ENCODE results near the gene ORAI2. TPM values are rescaled to one million over a fixed set of nuclear protein-coding genes. Genes with fewer than 3 reads are reported as not detected.
A peak's percentile ranks its signal among the peaks of the same experiment; 100 is the strongest.

The ORAI2 gene
- total RNA-seq, 1 donor from 2014 or later, result 20.0 TPM

DNA sequence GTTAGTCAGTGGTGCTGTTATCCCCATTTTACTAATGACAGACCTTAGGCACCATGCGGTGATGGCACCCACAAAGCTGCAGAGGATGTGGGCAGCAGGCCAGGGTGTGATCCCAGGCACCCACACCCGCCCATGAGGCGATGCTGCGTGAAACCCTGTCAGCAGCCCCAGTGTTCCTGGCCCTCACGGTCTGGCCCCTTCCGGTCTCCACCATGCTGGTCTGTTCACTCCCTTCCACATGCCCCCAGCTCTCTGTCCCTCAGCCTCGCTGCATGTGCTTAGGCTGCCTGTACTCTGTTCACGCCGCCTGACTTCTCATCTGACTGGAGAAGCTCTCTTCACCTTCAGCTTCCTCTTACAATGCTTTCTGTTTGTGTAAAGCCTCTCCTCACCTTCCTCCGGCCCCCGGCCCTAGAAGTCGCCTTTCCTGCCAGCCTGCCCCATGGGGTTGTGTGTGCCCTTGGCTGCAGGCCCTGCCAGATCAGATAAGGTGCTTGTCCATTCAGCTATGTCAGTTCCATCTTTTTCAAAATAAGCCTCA is 17.6 kb upstream of the ORAI2 start:
- peak overlapping the region; percentile 76 for H3K27ac ChIP-seq
- no peaks in the 10 kb centered on the region for H3K4me1 ChIP-seq
- ATAC-seq (peak; percentile 73), DNase-seq (no peak)
- TF ChIP-seq, protein P1, sequence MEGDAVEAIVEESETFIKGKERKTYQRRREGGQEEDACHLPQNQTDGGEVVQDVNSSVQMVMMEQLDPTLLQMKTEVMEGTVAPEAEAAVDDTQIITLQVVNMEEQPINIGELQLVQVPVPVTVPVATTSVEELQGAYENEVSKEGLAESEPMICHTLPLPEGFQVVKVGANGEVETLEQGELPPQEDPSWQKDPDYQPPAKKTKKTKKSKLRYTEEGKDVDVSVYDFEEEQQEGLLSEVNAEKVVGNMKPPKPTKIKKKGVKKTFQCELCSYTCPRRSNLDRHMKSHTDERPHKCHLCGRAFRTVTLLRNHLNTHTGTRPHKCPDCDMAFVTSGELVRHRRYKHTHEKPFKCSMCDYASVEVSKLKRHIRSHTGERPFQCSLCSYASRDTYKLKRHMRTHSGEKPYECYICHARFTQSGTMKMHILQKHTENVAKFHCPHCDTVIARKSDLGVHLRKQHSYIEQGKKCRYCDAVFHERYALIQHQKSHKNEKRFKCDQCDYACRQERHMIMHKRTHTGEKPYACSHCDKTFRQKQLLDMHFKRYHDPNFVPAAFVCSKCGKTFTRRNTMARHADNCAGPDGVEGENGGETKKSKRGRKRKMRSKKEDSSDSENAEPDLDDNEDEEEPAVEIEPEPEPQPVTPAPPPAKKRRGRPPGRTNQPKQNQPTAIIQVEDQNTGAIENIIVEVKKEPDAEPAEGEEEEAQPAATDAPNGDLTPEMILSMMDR (IDR thresholded peaks at IDR 0.05), result no peak
- intact Hi-C loops (cut with DNase I), result loop anchor here (10.0 kb wide), 1 partner anchor 49 kb away; the partner anchor contains the start of genes ALKBH4 and LRWD1
- no peaks in the 10 kb centered on the region for H3K27me3 ChIP-seq
- peaks cover 66% of the 10 kb centered on the region for H3K36me3 ChIP-seq
- H3K9me3 ChIP-seq, result no peaks in the 10 kb centered on the region
- H3K4me3 ChIP-seq, result no peak overlapping the region

- DNase-seq (no peak), ATAC-seq (no peak)
- Histone ChIP-seq H3K4me3 (no peak overlapping the region), H3K36me3 (peaks cover 65% of the 10 kb centered on the region), H3K9me3 (no peaks in the 10 kb centered on the region), H3K27me3 (no peaks in the 10 kb centered on the region), H3K27ac (peak overlapping the region; percentile 76), H3K4me1 (no peaks in the 10 kb centered on the region)
- intact Hi-C loops (cut with DNase I), result loop anchor here (10.0 kb wide), 1 partner anchor 48 kb away; the partner anchor contains the start of genes ALKBH4 and LRWD1
- TF ChIP-seq, protein P1 (IDR thresholded peaks at IDR 0.05), result no peak
These were observed 17.0 kb upstream of the ORAI2 start for GRCh38 chr7:102416406-102416805.

GRCh38 chr7:102417105-102417504 is 16.3 kb upstream of the ORAI2 start:
- no peaks in the 10 kb centered on the region for H3K4me1 ChIP-seq
- no peak overlapping the region for H3K4me3 ChIP-seq
- intact Hi-C loops (cut with DNase I), result loop anchor here (10.0 kb wide), 1 partner anchor 48 kb away; the partner anchor contains the start of genes ALKBH4 and LRWD1
- ATAC-seq (no peak), DNase-seq (no peak)
- H3K36me3 ChIP-seq, result peaks cover 58% of the 10 kb centered on the region
- TF ChIP-seq, protein P1 (IDR thresholded peaks at IDR 0.05), result no peak
- H3K27ac ChIP-seq, result no peak overlapping the region
- no peaks in the 10 kb centered on the region for H3K9me3 ChIP-seq
- H3K27me3 ChIP-seq, result no peaks in the 10 kb centered on the region

GRCh38 chr7:102418592-102418991 is 14.8 kb upstream of the ORAI2 start:
- H3K9me3 ChIP-seq, result no peaks in the 10 kb centered on the region
- DNase-seq (no peak), ATAC-seq (no peak)
- H3K4me3 ChIP-seq, result no peak overlapping the region
- H3K27ac ChIP-seq, result no peak overlapping the region
- TF ChIP-seq, protein P1 (IDR thresholded peaks at IDR 0.05), result no peak
- H3K4me1 ChIP-seq, result no peaks in the 10 kb centered on the region
- intact Hi-C loops (cut with DNase I), result loop anchor here (10.0 kb wide), 1 partner anchor 46 kb away; the partner anchor contains the start of genes ALKBH4 and LRWD1
- peaks cover 45% of the 10 kb centered on the region for H3K36me3 ChIP-seq
- H3K27me3 ChIP-seq, result no peaks in the 10 kb centered on the region

DNA sequence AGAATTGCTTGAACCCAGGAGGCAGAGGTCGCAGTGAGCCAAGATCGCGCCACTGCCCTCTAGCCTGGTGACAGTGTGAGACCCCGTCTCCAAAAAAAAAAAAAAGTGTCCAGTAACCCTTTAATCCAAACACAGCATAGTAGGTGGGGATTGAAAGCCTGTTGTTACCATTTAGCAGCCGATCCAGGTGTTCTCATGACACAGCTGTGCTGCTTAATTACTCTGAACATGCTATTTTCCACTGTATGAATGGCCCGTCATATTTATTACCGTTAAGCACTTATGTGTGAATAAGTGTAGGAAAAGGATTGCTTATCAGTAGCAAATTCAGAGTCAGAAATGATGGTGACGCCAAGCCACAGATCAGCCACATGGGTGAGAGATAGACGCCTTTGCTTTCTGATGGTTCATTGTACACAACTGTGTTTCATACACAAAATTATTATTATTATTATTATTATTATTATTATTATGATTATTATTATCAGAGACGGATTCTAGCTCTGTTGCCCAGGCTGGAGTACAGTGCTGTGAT is 11.6 kb upstream of the ORAI2 start:
- DNase-seq (no peak), ATAC-seq (no peak)
- intact Hi-C loops (cut with DNase I), result no loop called here
- H3K27ac ChIP-seq, result no peak overlapping the region
- TF ChIP-seq, protein P1 (IDR thresholded peaks at IDR 0.05), result no peak
- no peaks in the 10 kb centered on the region for H3K9me3 ChIP-seq
- no peak overlapping the region for H3K4me3 ChIP-seq
- no peaks in the 10 kb centered on the region for H3K4me1 ChIP-seq
- no peaks in the 10 kb centered on the region for H3K27me3 ChIP-seq
- H3K36me3 ChIP-seq, result peaks cover 28% of the 10 kb centered on the region
